SK-N-SH treated with all-trans-retinoic acid at 6 μM for 48 hours (cell line): Measurements from ENCODE around the gene EIF1AY.
"Not testable (repeated sequence)": the region's sequence is repeated elsewhere in the genome, so short reads cannot be mapped to it uniquely, and the experiment has no call there.

Experiments
- ATAC-seq: fragments of 200-7000 bp; cut with Tn5 transposase; 3 replicates; pipeline ENCODE4 v1.9.1; 2020; ENCODE audit warnings: mild to moderate bottlenecking, moderate library complexity
- ARNTL ChIP-seq: fragments of 450-650 bp; formaldehyde crosslinking; IDR thresholded peaks from 2 replicates; pipeline ENCODE4 v1.5.0; 2020; ENCODE audit warnings: low read depth, mild to moderate bottlenecking, moderate library complexity, borderline replicate concordance
- BACH2 ChIP-seq: fragments of 250-450 bp; sonication (Bioruptor Pico); IDR thresholded peaks from 2 replicates; pipeline ENCODE4 v1.9.0; 2021; ENCODE audit warnings: mild to moderate bottlenecking, borderline replicate concordance
- CSDC2 ChIP-seq: fragments of 250-450 bp; sonication (Bioruptor Pico); IDR thresholded peaks from 2 replicates; pipeline ENCODE4 v1.5.0; 2020; ENCODE audit warnings: mild to moderate bottlenecking, moderate library complexity
- GLIS3 ChIP-seq: fragments of 250-450 bp; sonication (Bioruptor Pico); IDR thresholded peaks from 2 replicates; pipeline ENCODE4 v1.5.0; 2020; ENCODE audit warnings: mild to moderate bottlenecking, moderate library complexity
- ISL1 ChIP-seq: fragments of 250-450 bp; sonication (Bioruptor Pico); IDR thresholded peaks from 2 replicates; pipeline ENCODE4 v2.1.2; 2022; ENCODE audit warnings: mild to moderate bottlenecking, moderate library complexity
- PPARA ChIP-seq: fragments of 250-450 bp; sonication (Bioruptor Pico); IDR thresholded peaks from 2 replicates; pipeline ENCODE4 v1.5.0; 2020; ENCODE audit warnings: mild to moderate bottlenecking, borderline replicate concordance
- RARB ChIP-seq: fragments of 250-450 bp; sonication (Bioruptor Pico); IDR thresholded peaks from 2 replicates; pipeline ENCODE4 v1.8.0; 2021; ENCODE audit warnings: mild to moderate bottlenecking, moderate library complexity
- SNAI2 ChIP-seq: fragments of 250-450 bp; sonication (Bioruptor Pico); IDR thresholded peaks from 2 replicates; pipeline ENCODE4 v1.5.0; 2020; ENCODE audit warnings: mild to moderate bottlenecking, moderate library complexity
- TCF4 ChIP-seq: fragments of 250-450 bp; sonication (Bioruptor Pico); IDR thresholded peaks from 2 replicates; pipeline ENCODE4 v1.8.0; 2021; ENCODE audit warnings: mild to moderate bottlenecking, moderate library complexity, borderline replicate concordance
- TOX ChIP-seq: fragments of 250-450 bp; sonication (Bioruptor Pico); IDR thresholded peaks from 2 replicates; pipeline ENCODE4 v1.8.0; 2021; ENCODE audit warnings: mild to moderate bottlenecking, moderate library complexity, borderline replicate concordance
- ZFP3 ChIP-seq: fragments of 250-450 bp; sonication (Bioruptor Pico); IDR thresholded peaks from 2 replicates; pipeline ENCODE4 v1.5.0; 2020; ENCODE audit warnings: mild to moderate bottlenecking, moderate library complexity
- ZFP30 ChIP-seq: fragments of 450-650 bp; formaldehyde crosslinking; IDR thresholded peaks from 2 replicates; pipeline ENCODE4 v1.5.0; 2022; ENCODE audit warnings: mild to moderate bottlenecking, moderate library complexity
- ZNF565 ChIP-seq: fragments of 450-650 bp; formaldehyde crosslinking; conservative IDR thresholded peaks from 2 replicates; pipeline ENCODE4 v1.5.0; 2020; ENCODE audit warnings: low read depth, mild to moderate bottlenecking, moderate library complexity
- TF ChIP-seq, protein P1 (sequence below): fragments of 250-450 bp; sonication (Bioruptor Pico); IDR thresholded peaks from 2 replicates; pipeline ENCODE4 v1.5.0; 2020; ENCODE audit warnings: mild to moderate bottlenecking, moderate library complexity
- TF ChIP-seq, protein P2 (sequence below): fragments of 250-450 bp; sonication (Bioruptor Pico); IDR thresholded peaks from 2 replicates; pipeline ENCODE4 v1.8.0; 2020; ENCODE audit warnings: mild to moderate bottlenecking, moderate library complexity, borderline replicate concordance
- TF ChIP-seq, protein P3 (sequence below): fragments of 250-450 bp; sonication (Bioruptor Pico); IDR thresholded peaks from 2 replicates; pipeline ENCODE4 v1.8.0; 2021; ENCODE audit warnings: low read depth, mild to moderate bottlenecking, moderate library complexity, borderline replicate concordance
- TF ChIP-seq, protein P4 (sequence below): fragments of 250-450 bp; sonication (Bioruptor Pico); IDR thresholded peaks from 2 replicates; pipeline ENCODE4 v1.5.1; 2020; ENCODE audit warnings: low read depth, mild to moderate bottlenecking, moderate library complexity
- TF ChIP-seq, protein P5 (sequence below): fragments of 250-450 bp; sonication (Bioruptor Pico); IDR thresholded peaks from 2 replicates; pipeline ENCODE4 v1.5.1; 2021; ENCODE audit warnings: mild to moderate bottlenecking, moderate library complexity

The EIF1AY gene

DNA sequence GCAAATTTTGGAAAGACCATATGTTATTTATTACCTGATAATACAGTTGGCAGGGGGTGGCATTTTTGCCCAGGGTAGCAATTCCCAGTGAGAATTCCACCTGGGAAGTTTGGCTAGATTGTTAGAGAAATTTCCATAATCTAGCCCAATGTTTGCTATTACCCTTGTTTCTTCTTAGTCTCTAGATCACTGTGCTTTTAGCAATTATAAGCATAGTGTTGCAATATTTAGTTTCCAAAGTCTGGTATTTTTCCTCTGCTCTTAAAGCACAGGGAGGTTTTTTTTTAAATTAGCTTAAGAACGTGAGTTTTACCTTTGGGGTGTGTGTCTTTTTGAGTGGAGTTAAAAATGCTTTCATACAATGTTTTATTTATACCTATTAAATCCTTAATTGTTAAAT, 26.3 kb upstream of the EIF1AY start (continued):
- TF ChIP-seq, protein P1, sequence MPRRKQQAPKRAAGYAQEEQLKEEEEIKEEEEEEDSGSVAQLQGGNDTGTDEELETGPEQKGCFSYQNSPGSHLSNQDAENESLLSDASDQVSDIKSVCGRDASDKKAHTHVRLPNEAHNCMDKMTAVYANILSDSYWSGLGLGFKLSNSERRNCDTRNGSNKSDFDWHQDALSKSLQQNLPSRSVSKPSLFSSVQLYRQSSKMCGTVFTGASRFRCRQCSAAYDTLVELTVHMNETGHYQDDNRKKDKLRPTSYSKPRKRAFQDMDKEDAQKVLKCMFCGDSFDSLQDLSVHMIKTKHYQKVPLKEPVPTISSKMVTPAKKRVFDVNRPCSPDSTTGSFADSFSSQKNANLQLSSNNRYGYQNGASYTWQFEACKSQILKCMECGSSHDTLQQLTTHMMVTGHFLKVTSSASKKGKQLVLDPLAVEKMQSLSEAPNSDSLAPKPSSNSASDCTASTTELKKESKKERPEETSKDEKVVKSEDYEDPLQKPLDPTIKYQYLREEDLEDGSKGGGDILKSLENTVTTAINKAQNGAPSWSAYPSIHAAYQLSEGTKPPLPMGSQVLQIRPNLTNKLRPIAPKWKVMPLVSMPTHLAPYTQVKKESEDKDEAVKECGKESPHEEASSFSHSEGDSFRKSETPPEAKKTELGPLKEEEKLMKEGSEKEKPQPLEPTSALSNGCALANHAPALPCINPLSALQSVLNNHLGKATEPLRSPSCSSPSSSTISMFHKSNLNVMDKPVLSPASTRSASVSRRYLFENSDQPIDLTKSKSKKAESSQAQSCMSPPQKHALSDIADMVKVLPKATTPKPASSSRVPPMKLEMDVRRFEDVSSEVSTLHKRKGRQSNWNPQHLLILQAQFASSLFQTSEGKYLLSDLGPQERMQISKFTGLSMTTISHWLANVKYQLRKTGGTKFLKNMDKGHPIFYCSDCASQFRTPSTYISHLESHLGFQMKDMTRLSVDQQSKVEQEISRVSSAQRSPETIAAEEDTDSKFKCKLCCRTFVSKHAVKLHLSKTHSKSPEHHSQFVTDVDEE (CRISPR knock-in tag): no peak
- no peak for TF ChIP-seq PPARA

DNA sequence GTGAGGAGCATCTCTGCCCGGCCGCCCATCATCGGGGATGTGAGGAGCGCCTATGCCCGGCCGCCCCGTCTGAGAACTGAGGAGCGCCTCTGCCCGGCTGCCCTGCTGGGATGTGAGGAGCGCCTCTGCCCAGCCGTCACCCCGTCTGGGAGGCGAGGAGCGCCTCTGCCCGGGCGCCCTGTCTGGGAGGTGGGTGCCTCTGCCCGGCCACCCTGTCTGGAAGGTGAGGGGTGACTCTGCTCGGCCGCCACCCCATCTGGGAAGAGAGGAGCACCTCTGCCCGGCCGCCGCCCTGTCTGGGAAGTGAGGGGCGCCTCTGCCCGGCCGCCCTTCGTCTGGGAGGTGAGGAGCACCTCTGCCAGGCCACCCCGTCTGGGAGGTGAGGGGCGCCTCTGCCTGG, 23.7 kb upstream of the EIF1AY start:
- no peak for ATAC-seq
- TF ChIP-seq, protein P2, sequence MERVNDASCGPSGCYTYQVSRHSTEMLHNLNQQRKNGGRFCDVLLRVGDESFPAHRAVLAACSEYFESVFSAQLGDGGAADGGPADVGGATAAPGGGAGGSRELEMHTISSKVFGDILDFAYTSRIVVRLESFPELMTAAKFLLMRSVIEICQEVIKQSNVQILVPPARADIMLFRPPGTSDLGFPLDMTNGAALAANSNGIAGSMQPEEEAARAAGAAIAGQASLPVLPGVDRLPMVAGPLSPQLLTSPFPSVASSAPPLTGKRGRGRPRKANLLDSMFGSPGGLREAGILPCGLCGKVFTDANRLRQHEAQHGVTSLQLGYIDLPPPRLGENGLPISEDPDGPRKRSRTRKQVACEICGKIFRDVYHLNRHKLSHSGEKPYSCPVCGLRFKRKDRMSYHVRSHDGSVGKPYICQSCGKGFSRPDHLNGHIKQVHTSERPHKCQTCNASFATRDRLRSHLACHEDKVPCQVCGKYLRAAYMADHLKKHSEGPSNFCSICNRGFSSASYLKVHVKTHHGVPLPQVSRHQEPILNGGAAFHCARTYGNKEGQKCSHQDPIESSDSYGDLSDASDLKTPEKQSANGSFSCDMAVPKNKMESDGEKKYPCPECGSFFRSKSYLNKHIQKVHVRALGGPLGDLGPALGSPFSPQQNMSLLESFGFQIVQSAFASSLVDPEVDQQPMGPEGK (CRISPR knock-in tag): no peak
- TF ChIP-seq PPARA (no peak), ZFP3 (CRISPR knock-in tag) (no peak), RARB (no peak), BACH2 (CRISPR knock-in tag) (no peak), ZNF565 (CRISPR knock-in tag) (no peak), TOX (no peak), ISL1 (no peak), ZFP30 (CRISPR knock-in tag) (no peak), CSDC2 (no peak), SNAI2 (CRISPR knock-in tag) (no peak)
- TF ChIP-seq, protein P3, sequence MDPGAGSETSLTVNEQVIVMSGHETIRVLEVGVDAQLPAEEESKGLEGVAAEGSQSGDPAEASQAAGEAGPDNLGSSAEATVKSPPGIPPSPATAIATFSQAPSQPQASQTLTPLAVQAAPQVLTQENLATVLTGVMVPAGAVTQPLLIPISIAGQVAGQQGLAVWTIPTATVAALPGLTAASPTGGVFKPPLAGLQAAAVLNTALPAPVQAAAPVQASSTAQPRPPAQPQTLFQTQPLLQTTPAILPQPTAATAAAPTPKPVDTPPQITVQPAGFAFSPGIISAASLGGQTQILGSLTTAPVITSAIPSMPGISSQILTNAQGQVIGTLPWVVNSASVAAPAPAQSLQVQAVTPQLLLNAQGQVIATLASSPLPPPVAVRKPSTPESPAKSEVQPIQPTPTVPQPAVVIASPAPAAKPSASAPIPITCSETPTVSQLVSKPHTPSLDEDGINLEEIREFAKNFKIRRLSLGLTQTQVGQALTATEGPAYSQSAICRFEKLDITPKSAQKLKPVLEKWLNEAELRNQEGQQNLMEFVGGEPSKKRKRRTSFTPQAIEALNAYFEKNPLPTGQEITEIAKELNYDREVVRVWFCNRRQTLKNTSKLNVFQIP (CRISPR knock-in tag): no peak
- TF ChIP-seq, protein P4, sequence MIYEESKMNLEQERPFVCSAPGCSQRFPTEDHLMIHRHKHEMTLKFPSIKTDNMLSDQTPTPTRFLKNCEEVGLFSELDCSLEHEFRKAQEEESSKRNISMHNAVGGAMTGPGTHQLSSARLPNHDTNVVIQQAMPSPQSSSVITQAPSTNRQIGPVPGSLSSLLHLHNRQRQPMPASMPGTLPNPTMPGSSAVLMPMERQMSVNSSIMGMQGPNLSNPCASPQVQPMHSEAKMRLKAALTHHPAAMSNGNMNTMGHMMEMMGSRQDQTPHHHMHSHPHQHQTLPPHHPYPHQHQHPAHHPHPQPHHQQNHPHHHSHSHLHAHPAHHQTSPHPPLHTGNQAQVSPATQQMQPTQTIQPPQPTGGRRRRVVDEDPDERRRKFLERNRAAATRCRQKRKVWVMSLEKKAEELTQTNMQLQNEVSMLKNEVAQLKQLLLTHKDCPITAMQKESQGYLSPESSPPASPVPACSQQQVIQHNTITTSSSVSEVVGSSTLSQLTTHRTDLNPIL: no peak
- TF ChIP-seq, protein P5, sequence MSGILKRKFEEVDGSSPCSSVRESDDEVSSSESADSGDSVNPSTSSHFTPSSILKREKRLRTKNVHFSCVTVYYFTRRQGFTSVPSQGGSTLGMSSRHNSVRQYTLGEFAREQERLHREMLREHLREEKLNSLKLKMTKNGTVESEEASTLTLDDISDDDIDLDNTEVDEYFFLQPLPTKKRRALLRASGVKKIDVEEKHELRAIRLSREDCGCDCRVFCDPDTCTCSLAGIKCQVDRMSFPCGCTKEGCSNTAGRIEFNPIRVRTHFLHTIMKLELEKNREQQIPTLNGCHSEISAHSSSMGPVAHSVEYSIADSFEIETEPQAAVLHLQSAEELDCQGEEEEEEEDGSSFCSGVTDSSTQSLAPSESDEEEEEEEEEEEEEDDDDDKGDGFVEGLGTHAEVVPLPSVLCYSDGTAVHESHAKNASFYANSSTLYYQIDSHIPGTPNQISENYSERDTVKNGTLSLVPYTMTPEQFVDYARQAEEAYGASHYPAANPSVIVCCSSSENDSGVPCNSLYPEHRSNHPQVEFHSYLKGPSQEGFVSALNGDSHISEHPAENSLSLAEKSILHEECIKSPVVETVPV (CRISPR knock-in tag): no peak
- TF ChIP-seq, protein P1 (CRISPR knock-in tag): no peak

DNA sequence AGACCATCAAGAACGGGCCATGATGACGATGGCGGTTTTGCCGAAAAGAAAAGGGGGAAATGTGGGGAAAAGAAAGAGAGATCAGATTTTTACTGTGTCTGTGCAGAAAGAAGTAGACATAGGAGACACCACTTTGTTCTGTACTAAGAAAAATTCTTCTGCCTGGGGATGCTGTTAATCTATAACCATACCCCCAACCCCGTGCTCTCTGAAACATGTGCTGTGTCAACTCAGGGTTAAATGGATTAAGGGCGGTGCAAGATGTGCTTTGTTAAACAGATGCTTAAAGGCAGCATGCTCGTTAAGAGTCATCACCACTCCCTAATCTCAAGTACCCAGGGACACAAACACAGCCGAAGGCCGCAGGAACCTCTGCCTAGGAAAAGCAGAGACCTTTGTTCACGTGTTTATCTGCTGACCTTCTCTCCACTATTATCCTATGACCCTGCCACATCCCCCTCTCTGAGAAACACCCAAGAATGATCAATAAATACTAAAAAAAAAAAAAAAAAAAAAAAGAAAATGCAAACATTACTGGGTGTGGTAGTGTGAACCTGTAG, 22.7 kb upstream of the EIF1AY start:
- ATAC-seq: not testable (repeated sequence)

DNA sequence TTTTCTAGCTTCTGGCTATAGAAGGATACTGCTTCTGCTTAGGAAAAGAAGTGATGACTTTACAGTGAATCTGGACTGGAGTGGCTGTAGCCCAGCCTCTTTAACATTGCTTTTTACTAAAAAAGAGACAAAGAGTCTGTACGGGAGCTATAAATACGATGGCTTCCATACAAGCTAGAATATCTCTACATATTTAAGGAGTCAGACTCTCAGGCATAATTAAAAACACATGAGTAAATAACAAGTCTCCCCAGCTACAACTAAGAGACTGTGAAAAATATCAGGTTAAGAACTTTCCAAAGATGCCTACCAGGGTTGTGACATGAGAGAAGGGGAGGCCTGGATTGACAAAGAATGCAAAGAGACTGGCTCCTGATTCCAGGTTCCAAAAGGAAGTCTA, 19.8 kb upstream of the EIF1AY start:
- no peak for ATAC-seq
- TF ChIP-seq GLIS3: no peak
- TF ChIP-seq PPARA: no peak
- no peak for TF ChIP-seq RARB
- TF ChIP-seq ARNTL (CRISPR knock-in tag): no peak
- TF ChIP-seq TCF4 (CRISPR knock-in tag): no peak
- no peak for TF ChIP-seq ZNF565 (CRISPR knock-in tag)
- TF ChIP-seq, protein P3 (CRISPR knock-in tag): no peak
